SU-DHL-6 (cell line): ENCODE measurements around the gene TMEM178B.
"Not testable (repeated sequence)": the region's sequence is repeated elsewhere in the genome, so short reads cannot be mapped to it uniquely, and the experiment has no call there.

Source experiments
- H2AFZ ChIP-seq: fragments of 200-600 bp; sonication (generic); 2 replicates; pipeline ENCODE4 v1.6.1; 2014; ENCODE audit warnings: low read depth, mild to moderate bottlenecking, moderate library complexity, mixed read lengths, antibody characterized with exemption, low read length; ENCODE audit not compliant: severe bottlenecking
- H3F3A ChIP-seq: fragments of 200-600 bp; shearing (Covaris generic); 2 replicates; pipeline ENCODE4 v1.6.0; 2016; ENCODE audit warnings: antibody characterized with exemption, mild to moderate bottlenecking; ENCODE audit not compliant: insufficient read depth
- H3K27ac ChIP-seq: fragments of 200-600 bp; sonication (generic); 2 replicates; pipeline ENCODE4 v1.5.1; 2016; ENCODE audit warnings: low read depth, mild to moderate bottlenecking, low read length, moderate library complexity, mixed read lengths
- H3K27me3 ChIP-seq: fragments of 200-600 bp; sonication (generic), shearing (Covaris generic); 2 replicates; pipeline ENCODE4 v1.6.0; 2014; ENCODE audit warnings: mild to moderate bottlenecking, low read length
- H3K36me3 ChIP-seq: fragments of 200-600 bp; sonication (generic); 2 replicates; pipeline ENCODE4 v1.6.1; 2014; ENCODE audit warnings: mild to moderate bottlenecking, low read length, mixed read lengths
- H3K4me2 ChIP-seq: fragments of 300-600, 200-600 bp; shearing (Covaris generic), sonication (generic); 2 replicates; pipeline ENCODE4 v1.6.0; 2014; ENCODE audit warnings: low read length, low read depth, mild to moderate bottlenecking; ENCODE audit not compliant: poor library complexity, severe bottlenecking
- H3K4me3 ChIP-seq: fragments of 200-600 bp; sonication (generic); 2 replicates; pipeline ENCODE4 v1.5.1; 2014; ENCODE audit warnings: antibody characterized with exemption, low read length, mild to moderate bottlenecking, mixed read lengths; ENCODE audit not compliant: insufficient read depth, poor library complexity, severe bottlenecking
- H3K79me2 ChIP-seq: fragments of 200-600 bp; sonication (generic); 2 replicates; pipeline ENCODE4 v1.6.1; 2014; ENCODE audit warnings: mild to moderate bottlenecking, low read length, moderate library complexity; ENCODE audit not compliant: insufficient read depth
- H3K9ac ChIP-seq: fragments of 200-600 bp; sonication (generic); 2 replicates; pipeline ENCODE4 v1.7.0; 2014; ENCODE audit warnings: mild to moderate bottlenecking, low read length
- H3K9me2 ChIP-seq: fragments of 200-600 bp; sonication (generic); replicated peaks from 2 replicates; pipeline ENCODE4 v1.6.1; 2014; ENCODE audit warnings: low read length; ENCODE audit not compliant: insufficient read depth
- H3K9me3 ChIP-seq: fragments of 200-600 bp; sonication (generic); 2 replicates; pipeline ENCODE4 v1.6.1; 2014; ENCODE audit warnings: low read length, mixed read lengths; ENCODE audit not compliant: insufficient read depth
- H4K20me1 ChIP-seq: fragments of 200-600 bp; sonication (generic); 2 replicates; pipeline ENCODE4 v1.6.1; 2014; ENCODE audit warnings: low read depth, mild to moderate bottlenecking, antibody characterized with exemption, low read length, moderate library complexity, mixed read lengths
- EZH2phosphoT487 ChIP-seq: fragments of 200-600 bp; sonication (generic), shearing (Covaris generic); conservative IDR thresholded peaks from 2 replicates; pipeline ENCODE4 v1.6.1; 2018; ENCODE audit warnings: mild to moderate bottlenecking, antibody characterized with exemption, low read length, moderate library complexity, mixed read lengths
- TF ChIP-seq, protein P1 (sequence below): fragments of 200-600 bp; sonication (generic); IDR thresholded peaks from one replicate; pipeline ENCODE4 v1.5.1; 2017; ENCODE audit warnings: antibody characterized with exemption, mild to moderate bottlenecking, low read length, moderate library complexity; ENCODE audit not compliant: insufficient read depth, poor library complexity, severe bottlenecking

The TMEM178B gene

DNA sequence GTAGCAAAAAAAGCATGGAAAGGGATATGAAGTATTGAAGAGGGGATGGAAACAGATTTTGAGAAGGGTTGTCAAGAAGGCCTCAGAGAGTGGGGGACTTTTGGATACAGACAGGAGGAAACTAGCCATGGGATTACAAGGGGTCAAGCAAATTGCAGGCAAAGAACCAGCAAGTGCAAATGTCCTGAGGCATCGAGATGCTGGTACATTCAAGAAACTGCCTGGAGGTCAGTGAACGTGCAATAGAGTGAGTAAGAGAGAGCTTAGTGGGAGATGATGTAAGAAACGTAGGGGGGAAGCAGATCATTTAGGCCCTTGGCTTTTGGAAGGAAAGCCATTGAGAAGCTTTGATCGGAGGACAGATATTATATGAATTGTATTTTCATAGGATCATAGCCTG lies 250.0 kb downstream of the TMEM178B start:
- H3K9me2 ChIP-seq = no peaks in the 10 kb centered on the region

DNA sequence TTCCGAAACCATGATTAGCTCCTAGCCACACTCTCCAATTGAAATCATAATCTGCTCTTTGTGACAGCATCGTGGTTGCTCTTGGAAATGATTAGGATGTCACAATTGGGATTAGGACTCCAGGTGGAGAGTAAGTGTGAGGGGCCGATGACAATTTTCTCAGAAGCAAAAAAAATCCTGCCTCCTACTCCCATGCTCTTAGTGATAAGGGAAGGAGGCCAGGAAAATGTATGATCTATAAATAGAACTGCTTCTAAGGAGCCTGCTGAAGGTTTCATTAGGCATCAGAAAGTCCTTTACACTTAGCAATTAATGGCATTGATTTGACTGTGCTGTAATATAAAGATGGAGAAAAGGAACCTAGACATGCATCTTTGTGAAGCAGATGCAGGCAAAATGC lies 251.0 kb downstream of the TMEM178B start:
- H3K4me2 ChIP-seq = no peak overlapping the region
- H3K4me3 ChIP-seq = no peak overlapping the region
- TF ChIP-seq, protein P1, sequence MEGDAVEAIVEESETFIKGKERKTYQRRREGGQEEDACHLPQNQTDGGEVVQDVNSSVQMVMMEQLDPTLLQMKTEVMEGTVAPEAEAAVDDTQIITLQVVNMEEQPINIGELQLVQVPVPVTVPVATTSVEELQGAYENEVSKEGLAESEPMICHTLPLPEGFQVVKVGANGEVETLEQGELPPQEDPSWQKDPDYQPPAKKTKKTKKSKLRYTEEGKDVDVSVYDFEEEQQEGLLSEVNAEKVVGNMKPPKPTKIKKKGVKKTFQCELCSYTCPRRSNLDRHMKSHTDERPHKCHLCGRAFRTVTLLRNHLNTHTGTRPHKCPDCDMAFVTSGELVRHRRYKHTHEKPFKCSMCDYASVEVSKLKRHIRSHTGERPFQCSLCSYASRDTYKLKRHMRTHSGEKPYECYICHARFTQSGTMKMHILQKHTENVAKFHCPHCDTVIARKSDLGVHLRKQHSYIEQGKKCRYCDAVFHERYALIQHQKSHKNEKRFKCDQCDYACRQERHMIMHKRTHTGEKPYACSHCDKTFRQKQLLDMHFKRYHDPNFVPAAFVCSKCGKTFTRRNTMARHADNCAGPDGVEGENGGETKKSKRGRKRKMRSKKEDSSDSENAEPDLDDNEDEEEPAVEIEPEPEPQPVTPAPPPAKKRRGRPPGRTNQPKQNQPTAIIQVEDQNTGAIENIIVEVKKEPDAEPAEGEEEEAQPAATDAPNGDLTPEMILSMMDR = no peak
- TF ChIP-seq EZH2phosphoT487 = no peak
- H3K27me3 ChIP-seq = no peaks in the 10 kb centered on the region
- H3F3A ChIP-seq = no peaks in the 10 kb centered on the region
- H4K20me1 ChIP-seq = no peaks in the 10 kb centered on the region
- no peaks in the 10 kb centered on the region for H3K9me2 ChIP-seq
- no peak overlapping the region for H3K9ac ChIP-seq
- no peak overlapping the region for H3K27ac ChIP-seq
- no peaks in the 10 kb centered on the region for H3K9me3 ChIP-seq
- no peaks in the 10 kb centered on the region for H3K36me3 ChIP-seq
- no peak overlapping the region for H2AFZ ChIP-seq
- no peaks in the 10 kb centered on the region for H3K79me2 ChIP-seq

More for the DNA sequence above, 250.0 kb downstream of the TMEM178B start:
- Histone ChIP-seq H4K20me1 (no peaks in the 10 kb centered on the region), H2AFZ (no peak overlapping the region), H3F3A (no peaks in the 10 kb centered on the region), H3K9me3 (no peaks in the 10 kb centered on the region), H3K4me2 (no peak overlapping the region), H3K9ac (no peak overlapping the region), H3K4me3 (no peak overlapping the region), H3K27ac (no peak overlapping the region), H3K36me3 (no peaks in the 10 kb centered on the region), H3K27me3 (no peaks in the 10 kb centered on the region), H3K79me2 (no peaks in the 10 kb centered on the region)
- TF ChIP-seq, protein P1 = no peak
- TF ChIP-seq EZH2phosphoT487 = no peak

DNA sequence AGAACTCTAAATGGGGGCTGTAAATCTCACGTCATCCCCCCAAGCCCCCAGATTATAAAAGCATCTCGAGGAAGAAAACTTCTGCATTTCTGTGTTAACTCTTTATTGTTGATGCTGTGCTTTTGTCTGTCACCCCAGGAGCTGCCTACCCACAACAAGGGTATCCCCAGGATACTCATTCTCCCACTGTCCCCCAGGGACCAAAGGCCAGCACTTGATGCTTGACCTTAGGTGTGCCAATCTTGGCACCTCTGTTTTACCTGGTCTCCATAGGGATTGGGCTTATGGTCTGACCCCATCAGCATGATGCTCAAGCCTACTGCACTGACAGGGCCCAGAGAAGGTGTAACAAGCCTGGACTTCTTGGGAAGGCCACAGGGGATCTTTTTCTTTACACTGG lies 251.4 kb downstream of the TMEM178B start:
- Histone ChIP-seq H3K4me2 (no peak overlapping the region), H3K27me3 (no peaks in the 10 kb centered on the region), H2AFZ (no peak overlapping the region), H3F3A (no peaks in the 10 kb centered on the region), H3K9me2 (no peaks in the 10 kb centered on the region), H3K9ac (no peak overlapping the region), H4K20me1 (no peaks in the 10 kb centered on the region), H3K27ac (no peak overlapping the region), H3K36me3 (no peaks in the 10 kb centered on the region), H3K79me2 (no peaks in the 10 kb centered on the region), H3K9me3 (no peaks in the 10 kb centered on the region), H3K4me3 (no peak overlapping the region)
- TF ChIP-seq, protein P1 = no peak
- no peak for TF ChIP-seq EZH2phosphoT487

DNA sequence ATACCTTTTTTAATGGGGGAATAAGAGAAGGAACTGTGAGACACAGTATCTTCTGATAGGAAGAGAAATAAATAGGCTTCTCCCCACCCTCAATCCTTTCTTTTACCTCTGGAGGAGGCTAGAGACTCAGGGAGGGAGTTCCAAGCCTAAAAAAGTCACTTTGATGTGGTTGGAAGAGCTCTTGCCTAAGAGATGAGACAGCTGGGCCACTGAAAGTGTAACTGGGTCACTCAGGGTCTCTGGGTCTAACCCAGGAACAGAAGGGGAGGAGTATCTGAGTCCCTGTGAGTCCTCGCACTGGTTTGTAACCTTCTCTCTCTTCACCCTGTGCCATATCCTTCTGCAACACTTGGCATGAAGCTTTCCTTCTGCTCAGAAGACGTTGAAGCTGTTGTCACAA lies 254.4 kb downstream of the TMEM178B start:
- Histone ChIP-seq H3F3A (no peaks in the 10 kb centered on the region), H3K4me2 (no peak overlapping the region), H3K9me3 (no peaks in the 10 kb centered on the region), H3K27me3 (no peaks in the 10 kb centered on the region), H3K9me2 (no peaks in the 10 kb centered on the region), H3K27ac (no peak overlapping the region), H4K20me1 (no peaks in the 10 kb centered on the region), H2AFZ (no peak overlapping the region), H3K4me3 (no peak overlapping the region), H3K79me2 (no peaks in the 10 kb centered on the region), H3K36me3 (no peaks in the 10 kb centered on the region), H3K9ac (no peak overlapping the region)
- TF ChIP-seq, protein P1 = no peak
- TF ChIP-seq EZH2phosphoT487 = no peak

DNA sequence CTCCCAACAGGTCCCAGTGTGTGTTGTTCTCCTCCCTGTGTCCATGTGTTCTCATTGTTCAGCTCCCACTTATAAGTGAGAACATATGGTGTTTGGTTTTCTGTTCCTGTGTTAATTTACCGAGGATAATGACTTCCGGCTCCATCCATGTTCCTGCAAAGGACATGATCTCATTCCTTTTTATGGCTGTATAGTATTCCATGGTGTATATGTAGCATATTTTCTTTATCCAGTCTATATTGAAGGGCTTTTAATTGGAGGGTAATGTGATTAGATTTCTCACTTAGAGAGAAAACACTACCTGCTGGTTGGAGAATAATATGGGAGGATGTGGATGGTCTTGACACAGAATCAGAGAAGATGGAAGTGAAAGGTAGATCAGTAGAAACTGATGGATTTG lies 256.4 kb downstream of the TMEM178B start:
- not testable (repeated sequence) for H3K27ac ChIP-seq, H3K9ac ChIP-seq, H3K4me2 ChIP-seq, H3F3A ChIP-seq, H2AFZ ChIP-seq, H3K36me3 ChIP-seq, H3K4me3 ChIP-seq, H3K9me3 ChIP-seq, H3K79me2 ChIP-seq, H3K9me2 ChIP-seq, H3K27me3 ChIP-seq, H4K20me1 ChIP-seq
